HepG2 (cell line): Measurements from ENCODE around the gene DNMT3L. TPM values are rescaled to one million over a fixed set of nuclear protein-coding genes. Genes with fewer than 3 reads are reported as not detected.
A peak's percentile ranks its signal among the peaks of the same experiment; 100 is the strongest.

Experiments used
- BORCS8-MEF2B ChIP-seq: sonication (generic); formaldehyde crosslinking; IDR thresholded peaks from 2 replicates; pipeline ENCODE4 v1.8.0; 2022; ENCODE audit warnings: mild to moderate bottlenecking, missing genetic modification reagents
- CENPT ChIP-seq: sonication (generic); formaldehyde crosslinking; IDR thresholded peaks from 2 replicates; pipeline ENCODE4 v1.8.0; 2022; ENCODE audit warnings: low read depth, mild to moderate bottlenecking, moderate library complexity, missing genetic modification reagents
- IRF2 ChIP-seq: IDR thresholded peaks from 2 replicates; pipeline ENCODE4 v1.6.1; 2018; ENCODE audit warnings: missing genetic modification reagents, missing compliant biosample characterization
- KDM1A ChIP-seq: IDR thresholded peaks from 2 replicates; pipeline ENCODE4 v1.6.1; 2016; ENCODE audit warnings: missing compliant biosample characterization
- KLF6 ChIP-seq: IDR thresholded peaks from 2 replicates; pipeline ENCODE4 v1.8.0; 2016; ENCODE audit warnings: missing biosample characterization, missing genetic modification reagents
- MAFG ChIP-seq: sonication (generic); formaldehyde crosslinking; IDR thresholded peaks from 2 replicates; pipeline ENCODE4 v1.5.1; 2020; ENCODE audit warnings: mild to moderate bottlenecking, missing genetic modification reagents
- ONECUT2 ChIP-seq: sonication (generic); formaldehyde crosslinking; IDR thresholded peaks from 2 replicates; pipeline ENCODE4 v1.4.0; 2020; ENCODE audit warnings: missing genetic modification reagents
- RBM39 ChIP-seq: fragments of 200-400 bp; formaldehyde crosslinking; IDR thresholded peaks from one replicate; pipeline ENCODE4 v1.6.1; 2018; ENCODE audit warnings: antibody characterized with exemption, mild to moderate bottlenecking, low read depth, low read length; ENCODE audit not compliant: poor library complexity, severe bottlenecking
- RFXANK ChIP-seq: IDR thresholded peaks from 2 replicates; pipeline ENCODE4 v1.6.1; 2016
- SRY ChIP-seq: sonication (generic); formaldehyde crosslinking; IDR thresholded peaks from 2 replicates; pipeline ENCODE4 v1.8.0; 2022; ENCODE audit warnings: mild to moderate bottlenecking, missing genetic modification reagents
- YY1 ChIP-seq: IDR thresholded peaks from 2 replicates; pipeline ENCODE4 v1.6.1; 2011; ENCODE audit warnings: low read length, low read depth, moderate library complexity, mild to moderate bottlenecking; ENCODE audit not compliant: insufficient read depth, insufficient replicate concordance
- ZBTB21 ChIP-seq: sonication (generic); formaldehyde crosslinking; IDR thresholded peaks from 2 replicates; pipeline ENCODE4 v1.4.0; 2020; ENCODE audit warnings: missing genetic modification reagents
- ZFP36 ChIP-seq: fragments of 150-350 bp; IDR thresholded peaks from 2 replicates; pipeline ENCODE4 v1.6.1; 2018; ENCODE audit warnings: borderline replicate concordance, low read length, low read depth; ENCODE audit not compliant: partially characterized antibody
- ZNF354B ChIP-seq: sonication (generic); formaldehyde crosslinking; IDR thresholded peaks from 2 replicates; pipeline ENCODE4 v1.8.0; 2022; ENCODE audit warnings: mild to moderate bottlenecking, missing genetic modification reagents
- ZNF746 ChIP-seq: sonication (generic); formaldehyde crosslinking; IDR thresholded peaks from 2 replicates; pipeline ENCODE4 v1.8.0; 2022; ENCODE audit warnings: mild to moderate bottlenecking, missing genetic modification reagents
- ZNF780A ChIP-seq: sonication (generic); formaldehyde crosslinking; IDR thresholded peaks from 2 replicates; pipeline ENCODE4 v1.8.0; 2022; ENCODE audit warnings: mild to moderate bottlenecking, missing genetic modification reagents, moderate library complexity
- polyA plus RNA-seq, 8 experiments: library from polyadenylated mRNA; depleted of rRNA in 3 of 8; stranded (reverse) in 7 of 8; unstranded in 1 of 8; fragments of >200 nt; fragmentation: Illumina TruSeq in 4 of 8; extraction: Trizol in 4 of 8; gene quantifications; 2 replicates each; pipeline versions ENCODE4 v1.2.1 to v1.2.3, GENCODE V29; 2011 to 2016; ENCODE audit warnings: low read depth in 4 of 8, missing spikeins in 1 of 8, mixed read lengths in 1 of 8; ENCODE audit not compliant: insufficient read depth in 1 of 8
- total RNA-seq, 5 experiments: library from RNA; depleted of rRNA; stranded (reverse); fragments of >200 nt; fragmentation: Illumina TruSeq; extraction: Trizol; gene quantifications; 2 replicates each; pipeline ENCODE4 v1.2.3, GENCODE V29; 2016; ENCODE audit warnings: low read depth in 1 of 5
- TF ChIP-seq, protein P1 (sequence below): conservative IDR thresholded peaks from 2 replicates; pipeline ENCODE4 v1.6.1; 2018; ENCODE audit warnings: missing genetic modification reagents
- TF ChIP-seq, protein P2 (sequence below): sonication (generic); formaldehyde crosslinking; IDR thresholded peaks from 2 replicates; pipeline ENCODE4 v1.5.1; 2020; ENCODE audit warnings: mild to moderate bottlenecking, missing genetic modification reagents, moderate library complexity
- TF ChIP-seq, protein P3 (sequence below): IDR thresholded peaks from 2 replicates; pipeline ENCODE4 v1.6.1; 2016; ENCODE audit warnings: mild to moderate bottlenecking
- TF ChIP-seq, protein P4 (sequence below): sonication (generic); formaldehyde crosslinking; IDR thresholded peaks from 2 replicates; pipeline ENCODE4 v1.8.0; 2022; ENCODE audit warnings: mild to moderate bottlenecking, missing genetic modification reagents
- TF ChIP-seq, protein P5 (sequence below): sonication (generic); formaldehyde crosslinking; IDR thresholded peaks from 2 replicates; pipeline ENCODE4 v1.4.0; 2020; ENCODE audit warnings: mild to moderate bottlenecking, missing genetic modification reagents, borderline replicate concordance

The DNMT3L gene
- total and polyA plus RNA-seq, 2 of the 13 experiments (the other 11 are each of a cell fraction or from before 2014, with no cell fraction given): 0.75 to 1.7 TPM

DNA sequence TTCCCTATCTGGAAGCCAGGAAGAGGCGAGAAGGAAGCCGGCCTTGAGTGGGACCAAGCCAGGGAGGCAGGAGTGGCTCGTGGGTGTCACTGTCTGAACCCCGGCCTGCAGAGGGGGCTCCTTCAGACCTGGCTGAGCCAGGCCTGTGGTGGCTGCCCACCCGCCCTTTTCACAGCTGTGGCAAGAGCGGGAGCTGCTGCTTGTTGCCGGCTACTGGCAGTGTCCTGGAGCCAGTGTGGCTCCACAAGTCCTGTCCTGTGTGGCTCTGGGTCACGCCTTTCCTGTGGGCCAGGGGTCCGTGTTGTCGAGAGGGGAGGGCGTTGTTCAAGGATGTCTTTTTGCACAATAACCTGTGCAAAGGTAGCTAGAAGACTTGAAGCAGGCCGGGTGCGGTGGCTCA lies 39.4 kb upstream of the DNMT3L start (continued):
- TF ChIP-seq CENPT (CRISPR knock-in tag): no peak
- 0 out of 2 replicates have a peak, but pooled peaks have one; percentile 16 for TF ChIP-seq SRY (CRISPR knock-in tag)
- TF ChIP-seq ZBTB21 (CRISPR knock-in tag): no peak
- TF ChIP-seq MAFG (CRISPR knock-in tag): no peak
- TF ChIP-seq ZNF780A (CRISPR knock-in tag): no peak
- TF ChIP-seq ZFP36: no peak
- TF ChIP-seq, protein P1, sequence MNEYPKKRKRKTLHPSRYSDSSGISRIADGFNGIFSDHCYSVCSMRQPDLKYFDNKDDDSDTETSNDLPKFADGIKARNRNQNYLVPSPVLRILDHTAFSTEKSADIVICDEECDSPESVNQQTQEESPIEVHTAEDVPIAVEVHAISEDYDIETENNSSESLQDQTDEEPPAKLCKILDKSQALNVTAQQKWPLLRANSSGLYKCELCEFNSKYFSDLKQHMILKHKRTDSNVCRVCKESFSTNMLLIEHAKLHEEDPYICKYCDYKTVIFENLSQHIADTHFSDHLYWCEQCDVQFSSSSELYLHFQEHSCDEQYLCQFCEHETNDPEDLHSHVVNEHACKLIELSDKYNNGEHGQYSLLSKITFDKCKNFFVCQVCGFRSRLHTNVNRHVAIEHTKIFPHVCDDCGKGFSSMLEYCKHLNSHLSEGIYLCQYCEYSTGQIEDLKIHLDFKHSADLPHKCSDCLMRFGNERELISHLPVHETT (CRISPR knock-in tag): no peak
- no peak for TF ChIP-seq ZNF354B (CRISPR knock-in tag)
- no peak for TF ChIP-seq KLF6 (CRISPR knock-in tag)
- TF ChIP-seq, protein P2, sequence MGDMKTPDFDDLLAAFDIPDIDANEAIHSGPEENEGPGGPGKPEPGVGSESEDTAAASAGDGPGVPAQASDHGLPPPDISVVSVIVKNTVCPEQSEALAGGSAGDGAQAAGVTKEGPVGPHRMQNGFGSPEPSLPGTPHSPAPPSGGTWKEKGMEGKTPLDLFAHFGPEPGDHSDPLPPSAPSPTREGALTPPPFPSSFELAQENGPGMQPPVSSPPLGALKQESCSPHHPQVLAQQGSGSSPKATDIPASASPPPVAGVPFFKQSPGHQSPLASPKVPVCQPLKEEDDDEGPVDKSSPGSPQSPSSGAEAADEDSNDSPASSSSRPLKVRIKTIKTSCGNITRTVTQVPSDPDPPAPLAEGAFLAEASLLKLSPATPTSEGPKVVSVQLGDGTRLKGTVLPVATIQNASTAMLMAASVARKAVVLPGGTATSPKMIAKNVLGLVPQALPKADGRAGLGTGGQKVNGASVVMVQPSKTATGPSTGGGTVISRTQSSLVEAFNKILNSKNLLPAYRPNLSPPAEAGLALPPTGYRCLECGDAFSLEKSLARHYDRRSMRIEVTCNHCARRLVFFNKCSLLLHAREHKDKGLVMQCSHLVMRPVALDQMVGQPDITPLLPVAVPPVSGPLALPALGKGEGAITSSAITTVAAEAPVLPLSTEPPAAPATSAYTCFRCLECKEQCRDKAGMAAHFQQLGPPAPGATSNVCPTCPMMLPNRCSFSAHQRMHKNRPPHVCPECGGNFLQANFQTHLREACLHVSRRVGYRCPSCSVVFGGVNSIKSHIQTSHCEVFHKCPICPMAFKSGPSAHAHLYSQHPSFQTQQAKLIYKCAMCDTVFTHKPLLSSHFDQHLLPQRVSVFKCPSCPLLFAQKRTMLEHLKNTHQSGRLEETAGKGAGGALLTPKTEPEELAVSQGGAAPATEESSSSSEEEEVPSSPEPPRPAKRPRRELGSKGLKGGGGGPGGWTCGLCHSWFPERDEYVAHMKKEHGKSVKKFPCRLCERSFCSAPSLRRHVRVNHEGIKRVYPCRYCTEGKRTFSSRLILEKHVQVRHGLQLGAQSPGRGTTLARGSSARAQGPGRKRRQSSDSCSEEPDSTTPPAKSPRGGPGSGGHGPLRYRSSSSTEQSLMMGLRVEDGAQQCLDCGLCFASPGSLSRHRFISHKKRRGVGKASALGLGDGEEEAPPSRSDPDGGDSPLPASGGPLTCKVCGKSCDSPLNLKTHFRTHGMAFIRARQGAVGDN (CRISPR knock-in tag): peak; percentile 24; the same call in 1 of the 2 replicates
- TF ChIP-seq, protein P3, sequence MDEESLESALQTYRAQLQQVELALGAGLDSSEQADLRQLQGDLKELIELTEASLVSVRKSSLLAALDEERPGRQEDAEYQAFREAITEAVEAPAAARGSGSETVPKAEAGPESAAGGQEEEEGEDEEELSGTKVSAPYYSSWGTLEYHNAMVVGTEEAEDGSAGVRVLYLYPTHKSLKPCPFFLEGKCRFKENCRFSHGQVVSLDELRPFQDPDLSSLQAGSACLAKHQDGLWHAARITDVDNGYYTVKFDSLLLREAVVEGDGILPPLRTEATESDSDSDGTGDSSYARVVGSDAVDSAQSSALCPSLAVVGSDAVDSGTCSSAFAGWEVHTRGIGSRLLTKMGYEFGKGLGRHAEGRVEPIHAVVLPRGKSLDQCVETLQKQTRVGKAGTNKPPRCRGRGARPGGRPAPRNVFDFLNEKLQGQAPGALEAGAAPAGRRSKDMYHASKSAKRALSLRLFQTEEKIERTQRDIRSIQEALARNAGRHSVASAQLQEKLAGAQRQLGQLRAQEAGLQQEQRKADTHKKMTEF: no peak
- peak; percentile 50 for TF ChIP-seq RBM39
- TF ChIP-seq, protein P4, sequence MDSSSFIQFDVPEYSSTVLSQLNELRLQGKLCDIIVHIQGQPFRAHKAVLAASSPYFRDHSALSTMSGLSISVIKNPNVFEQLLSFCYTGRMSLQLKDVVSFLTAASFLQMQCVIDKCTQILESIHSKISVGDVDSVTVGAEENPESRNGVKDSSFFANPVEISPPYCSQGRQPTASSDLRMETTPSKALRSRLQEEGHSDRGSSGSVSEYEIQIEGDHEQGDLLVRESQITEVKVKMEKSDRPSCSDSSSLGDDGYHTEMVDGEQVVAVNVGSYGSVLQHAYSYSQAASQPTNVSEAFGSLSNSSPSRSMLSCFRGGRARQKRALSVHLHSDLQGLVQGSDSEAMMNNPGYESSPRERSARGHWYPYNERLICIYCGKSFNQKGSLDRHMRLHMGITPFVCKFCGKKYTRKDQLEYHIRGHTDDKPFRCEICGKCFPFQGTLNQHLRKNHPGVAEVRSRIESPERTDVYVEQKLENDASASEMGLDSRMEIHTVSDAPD: no peak
- TF ChIP-seq KDM1A (CRISPR knock-in tag): no peak
- no peak for TF ChIP-seq ONECUT2
- TF ChIP-seq YY1: no peak
- no peak for TF ChIP-seq BORCS8-MEF2B (CRISPR knock-in tag)
- TF ChIP-seq IRF2 (CRISPR knock-in tag): no peak
- TF ChIP-seq, protein P5, sequence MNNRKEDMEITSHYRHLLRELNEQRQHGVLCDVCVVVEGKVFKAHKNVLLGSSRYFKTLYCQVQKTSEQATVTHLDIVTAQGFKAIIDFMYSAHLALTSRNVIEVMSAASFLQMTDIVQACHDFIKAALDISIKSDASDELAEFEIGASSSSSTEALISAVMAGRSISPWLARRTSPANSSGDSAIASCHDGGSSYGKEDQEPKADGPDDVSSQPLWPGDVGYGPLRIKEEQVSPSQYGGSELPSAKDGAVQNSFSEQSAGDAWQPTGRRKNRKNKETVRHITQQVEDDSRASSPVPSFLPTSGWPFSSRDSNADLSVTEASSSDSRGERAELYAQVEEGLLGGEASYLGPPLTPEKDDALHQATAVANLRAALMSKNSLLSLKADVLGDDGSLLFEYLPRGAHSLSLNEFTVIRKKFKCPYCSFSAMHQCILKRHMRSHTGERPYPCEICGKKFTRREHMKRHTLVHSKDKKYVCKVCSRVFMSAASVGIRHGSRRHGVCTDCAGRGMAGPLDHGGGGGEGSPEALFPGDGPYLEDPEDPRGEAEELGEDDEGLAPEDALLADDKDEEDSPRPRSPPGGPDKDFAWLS (CRISPR knock-in tag): no peak
- no peak for TF ChIP-seq RFXANK (CRISPR knock-in tag)
- 0 out of 2 replicates have a peak, but pooled peaks have one; percentile 11 for TF ChIP-seq ZNF746 (CRISPR knock-in tag)
